ENCODE results near the gene PPM1F. TPM values are rescaled to one million over a fixed set of nuclear protein-coding genes. Genes with fewer than 3 reads are reported as not detected.
A peak's percentile ranks its signal among the peaks of the same experiment; 100 is the strongest.

PPM1F gene
- total RNA-seq, 1 donor from 2014 or later, result 40.1 TPM

GRCh38 chr22:21975273-21975672, 22.6 kb upstream of the PPM1F start:
- Mint-ChIP-seq H3K27me3 (ENCODE audit: unreplicated experiment) (peaks cover 7% of the 10 kb centered on the region), H3K9me3 (ENCODE audit: unreplicated experiment) (peaks cover 5% of the 10 kb centered on the region), H3K4me3 (ENCODE audit: unreplicated experiment) (no peak overlapping the region), H3K4me1 (ENCODE audit: low read depth, unreplicated experiment) (peaks cover 2% of the 10 kb centered on the region), H3K36me3 (ENCODE audit: unreplicated experiment) (no peaks in the 10 kb centered on the region), H3K27ac (ENCODE audit: unreplicated experiment) (no peak overlapping the region)
- TF ChIP-seq CTCF (IDR thresholded peaks at IDR 0.05; ENCODE audit: partially characterized antibody, unreplicated experiment), result no peak
- DNase-seq, result no peak

- no peak overlapping the region for H3K4me3 Mint-ChIP-seq (ENCODE audit: unreplicated experiment)
- DNase-seq, result no peak
- peaks cover 5% of the 10 kb centered on the region for H3K27me3 Mint-ChIP-seq (ENCODE audit: unreplicated experiment)
- H3K4me1 Mint-ChIP-seq (ENCODE audit: low read depth, unreplicated experiment), result no peaks in the 10 kb centered on the region
- H3K9me3 Mint-ChIP-seq (ENCODE audit: unreplicated experiment), result peaks cover 5% of the 10 kb centered on the region
- TF ChIP-seq CTCF (IDR thresholded peaks at IDR 0.05; ENCODE audit: partially characterized antibody, unreplicated experiment), result no peak
- no peak overlapping the region for H3K27ac Mint-ChIP-seq (ENCODE audit: unreplicated experiment)
- no peaks in the 10 kb centered on the region for H3K36me3 Mint-ChIP-seq (ENCODE audit: unreplicated experiment)
Measured at GRCh38 chr22:21974058-21974649, 21.5 kb upstream of the PPM1F start.

GRCh38 chr22:21972806-21973205, 20.2 kb upstream of the PPM1F start:
- H3K9me3 Mint-ChIP-seq (ENCODE audit: unreplicated experiment), result peaks cover 3% of the 10 kb centered on the region
- no peak overlapping the region for H3K27ac Mint-ChIP-seq (ENCODE audit: unreplicated experiment)
- H3K27me3 Mint-ChIP-seq (ENCODE audit: unreplicated experiment), result peaks cover 5% of the 10 kb centered on the region
- no peak for DNase-seq
- H3K4me1 Mint-ChIP-seq (ENCODE audit: low read depth, unreplicated experiment), result no peaks in the 10 kb centered on the region
- H3K36me3 Mint-ChIP-seq (ENCODE audit: unreplicated experiment), result no peaks in the 10 kb centered on the region
- no peak overlapping the region for H3K4me3 Mint-ChIP-seq (ENCODE audit: unreplicated experiment)
- no peak for TF ChIP-seq CTCF (IDR thresholded peaks at IDR 0.05; ENCODE audit: partially characterized antibody, unreplicated experiment)

- peak; percentile 91 for TF ChIP-seq CTCF (IDR thresholded peaks at IDR 0.05; ENCODE audit: partially characterized antibody, unreplicated experiment)
- Mint-ChIP-seq H3K4me1 (ENCODE audit: low read depth, unreplicated experiment) (no peaks in the 10 kb centered on the region), H3K4me3 (ENCODE audit: unreplicated experiment) (no peak overlapping the region), H3K9me3 (ENCODE audit: unreplicated experiment) (peaks cover 4% of the 10 kb centered on the region), H3K36me3 (ENCODE audit: unreplicated experiment) (no peaks in the 10 kb centered on the region), H3K27me3 (ENCODE audit: unreplicated experiment) (peaks cover 4% of the 10 kb centered on the region), H3K27ac (ENCODE audit: unreplicated experiment) (no peak overlapping the region)
- DNase-seq, result peak; percentile 76
Measured at GRCh38 chr22:21972293-21972779, 19.7 kb upstream of the PPM1F start.

GRCh38 chr22:21971858-21972275, 19.2 kb upstream of the PPM1F start:
- no peak overlapping the region for H3K27ac Mint-ChIP-seq (ENCODE audit: unreplicated experiment)
- H3K4me1 Mint-ChIP-seq (ENCODE audit: low read depth, unreplicated experiment), result no peaks in the 10 kb centered on the region
- peaks cover 4% of the 10 kb centered on the region for H3K27me3 Mint-ChIP-seq (ENCODE audit: unreplicated experiment)
- H3K4me3 Mint-ChIP-seq (ENCODE audit: unreplicated experiment), result no peak overlapping the region
- no peak for DNase-seq
- peaks cover 7% of the 10 kb centered on the region for H3K9me3 Mint-ChIP-seq (ENCODE audit: unreplicated experiment)
- no peaks in the 10 kb centered on the region for H3K36me3 Mint-ChIP-seq (ENCODE audit: unreplicated experiment)
- TF ChIP-seq CTCF (IDR thresholded peaks at IDR 0.05; ENCODE audit: partially characterized antibody, unreplicated experiment), result no peak
